SK-N-SH (cell line): Measurements from ENCODE around the gene CAPN5. TPM values are rescaled to one million over a fixed set of nuclear protein-coding genes. Genes with fewer than 3 reads are reported as not detected.

Source experiments
- CTCF ChIA-PET: fragments of 300-600, 350-600 bp; formaldehyde crosslinking; extraction: SDS; loops from one replicate; lab custom pipeline; 2021; lab: Yijun Ruan, JAX
- POLR2A ChIA-PET: fragments of 350-600 bp; sonication (Branson Sonifier 250); formaldehyde crosslinking; extraction: SDS; loops from one replicate; lab custom pipeline; 2020; ENCODE audit warnings: antibody characterized with exemption, inconsistent platforms; lab: Yijun Ruan, JAX
- DNase-seq: peaks from one replicate; pipeline ENCODE4 v3.0.0; 2012
- H2AFZ ChIP-seq: fragments of 200-600 bp; sonication (generic); 2 replicates; pipeline ENCODE4 v1.8.1; 2016; ENCODE audit warnings: antibody characterized with exemption, mild to moderate bottlenecking, low read depth
- H3F3A ChIP-seq: fragments of 200-600 bp; sonication (generic); replicated peaks from 2 replicates; pipeline ENCODE3; 2016; ENCODE audit warnings: antibody characterized with exemption, mild to moderate bottlenecking; ENCODE audit not compliant: insufficient read depth
- H3K27ac ChIP-seq, 2 experiments: fragments of 200-500 bp in 1 of 2; fragments of 200-600 bp in 1 of 2; sonication (Bioruptor generic) in 1 of 2; sonication (generic), shearing (Covaris generic) in 1 of 2; 2 replicates each; pipeline versions ENCODE4 v1.5.1 to v1.6.1; 2014 to 2016; ENCODE audit warnings: low read depth in 2 of 2, inconsistent platforms in 1 of 2, low read length in 1 of 2, mild to moderate bottlenecking in 1 of 2, mixed read lengths in 1 of 2
- H3K27me3 ChIP-seq: fragments of 200-600 bp; sonication (generic), shearing (Covaris generic); 2 replicates; pipeline ENCODE4 v1.6.1; 2016; ENCODE audit warnings: mixed run types; ENCODE audit not compliant: insufficient read depth
- H3K36me3 ChIP-seq, 2 experiments: fragments of 200-500 bp in 1 of 2; fragments of 200-600 bp in 1 of 2; sonication (Bioruptor generic) in 1 of 2; sonication (generic) in 1 of 2; replicated peaks in 1 of 2; 2 replicates each; pipeline versions ENCODE3 to v1.5.1; 2014 to 2016; ENCODE audit warnings: low read length in 1 of 2, mild to moderate bottlenecking in 1 of 2; ENCODE audit not compliant: insufficient read depth in 2 of 2, control insufficient read depth in 1 of 2
- H3K4me1 ChIP-seq, 2 experiments: fragments of 200-500 bp in 1 of 2; fragments of 200-600 bp in 1 of 2; sonication (Bioruptor generic) in 1 of 2; sonication (generic), shearing (Covaris generic) in 1 of 2; 2 replicates each; pipeline versions ENCODE4 v1.5.1 to v1.6.1; 2014 to 2016; ENCODE audit warnings: low read depth in 1 of 2, low read length in 1 of 2, mixed run types in 1 of 2; ENCODE audit not compliant: insufficient read depth in 2 of 2, control insufficient read depth in 1 of 2
- H3K4me2 ChIP-seq: fragments of 200-600 bp; sonication (generic), shearing (Covaris generic); 2 replicates; pipeline ENCODE4 v1.6.1; 2017; ENCODE audit warnings: mixed run types
- H3K4me3 ChIP-seq, 2 experiments: fragments of 200-500 bp in 1 of 2; fragments of 200-600 bp in 1 of 2; sonication (Bioruptor generic) in 1 of 2; sonication (generic), shearing (Covaris generic) in 1 of 2; 2 replicates each; pipeline versions ENCODE4 v1.5.1 to v1.8.1; 2014 to 2016; ENCODE audit warnings: low read depth in 2 of 2, inconsistent platforms in 1 of 2, low read length in 1 of 2, mild to moderate bottlenecking in 1 of 2, mixed read lengths in 1 of 2, moderate library complexity in 1 of 2
- H3K79me2 ChIP-seq: fragments of 200-600 bp; sonication (generic); 2 replicates; pipeline ENCODE4 v1.8.1; 2017; ENCODE audit warnings: mild to moderate bottlenecking; ENCODE audit not compliant: insufficient read depth
- H3K9ac ChIP-seq: fragments of 200-600 bp; sonication (generic); 2 replicates; pipeline ENCODE4 v1.6.1; 2017; ENCODE audit warnings: mixed run types
- H3K9me2 ChIP-seq: fragments of 200-600 bp; sonication (generic); 2 replicates; pipeline ENCODE4 v1.6.1; 2017; ENCODE audit warnings: mixed run types
- H3K9me3 ChIP-seq: fragments of 200-600 bp; sonication (generic); 2 replicates; pipeline ENCODE4 v1.6.1; 2017; ENCODE audit warnings: mixed run types, mild to moderate bottlenecking, moderate library complexity
- H4K20me1 ChIP-seq: fragments of 200-600 bp; sonication (generic); 2 replicates; pipeline ENCODE4 v1.6.1; 2017; ENCODE audit warnings: mild to moderate bottlenecking, mixed run types; ENCODE audit not compliant: insufficient read depth
- CHD2 ChIP-seq: fragments of 150-350 bp; IDR thresholded peaks from 2 replicates; pipeline ENCODE4 v1.6.1; 2018; ENCODE audit warnings: low read length; ENCODE audit not compliant: partially characterized antibody
- ELF1 ChIP-seq: IDR thresholded peaks from 2 replicates; pipeline ENCODE4 v1.4.0; 2012
- EP300 ChIP-seq, 2 experiments: IDR thresholded peaks; 2 replicates each; pipeline versions ENCODE4 v1.4.0 to v1.6.1; 2012; ENCODE audit warnings: borderline replicate concordance in 1 of 2, low read depth in 1 of 2, low read length in 1 of 2
- EZH2phosphoT487 ChIP-seq: fragments of 200-600 bp; sonication (generic); IDR thresholded peaks from 2 replicates; pipeline ENCODE4 v1.6.1; 2017; ENCODE audit warnings: low read depth, mixed run types, mild to moderate bottlenecking, antibody characterized with exemption, moderate library complexity, borderline replicate concordance
- FOXM1 ChIP-seq: IDR thresholded peaks from 2 replicates; pipeline ENCODE4 v1.4.0; 2012; ENCODE audit warnings: low read depth, mild to moderate bottlenecking
- GABPA ChIP-seq: IDR thresholded peaks from 2 replicates; pipeline ENCODE4 v1.4.0; 2012; ENCODE audit warnings: low read depth, mild to moderate bottlenecking
- GATA2 ChIP-seq: sonication (generic); formaldehyde crosslinking; IDR thresholded peaks from 2 replicates; pipeline ENCODE4 v1.5.0; 2020; ENCODE audit warnings: mild to moderate bottlenecking, missing genetic modification reagents
- IRF3 ChIP-seq: fragments of 150-350 bp; IDR thresholded peaks from 2 replicates; pipeline ENCODE4 v1.6.1; 2016; ENCODE audit warnings: mild to moderate bottlenecking, low read depth, low read length
- JUND ChIP-seq: IDR thresholded peaks from 2 replicates; pipeline ENCODE4 v1.4.0; 2012
- MEF2A ChIP-seq: IDR thresholded peaks from 2 replicates; pipeline ENCODE4 v1.4.0; 2012; ENCODE audit warnings: low read depth, borderline replicate concordance
- NFIC ChIP-seq: IDR thresholded peaks from 2 replicates; pipeline ENCODE4 v1.4.0; 2012; ENCODE audit warnings: borderline replicate concordance
- POLR2AphosphoS5 ChIP-seq: IDR thresholded peaks from 2 replicates; pipeline ENCODE4 v1.6.1; 2012; ENCODE audit warnings: low read depth, low read length
- RFX5 ChIP-seq: IDR thresholded peaks from 2 replicates; pipeline ENCODE4 v1.6.1; 2012; ENCODE audit warnings: mild to moderate bottlenecking, improper control_type of control experiment, low read length
- SIN3A ChIP-seq: IDR thresholded peaks from 2 replicates; pipeline ENCODE4 v1.6.1; 2012; ENCODE audit warnings: low read depth, mild to moderate bottlenecking, low read length, moderate library complexity, borderline replicate concordance
- USF2 ChIP-seq: fragments of 150-350 bp; IDR thresholded peaks from 2 replicates; pipeline ENCODE4 v1.6.1; 2017; ENCODE audit warnings: antibody characterized with exemption, low read length, low read depth, borderline replicate concordance
- YY1 ChIP-seq: IDR thresholded peaks from 2 replicates; pipeline ENCODE4 v1.4.0; 2012; ENCODE audit warnings: low read depth, mild to moderate bottlenecking
- ZBTB33 ChIP-seq: IDR thresholded peaks from 2 replicates; pipeline ENCODE4 v1.4.0; 2012; ENCODE audit warnings: low read depth, borderline replicate concordance
- WGBS: methylation state at CpG from one replicate; pipeline ENCODE4 v1.1.6; 2017; ENCODE audit warnings: low lambda C conversion rate; 5-methylcytosine and 5-hydroxymethylcytosine counted together
- polyA plus RNA-seq, 3 experiments: library from polyadenylated mRNA; depleted of rRNA; stranded (reverse); fragments of >200 nt; gene quantifications; 2 replicates each; pipeline ENCODE4 v1.2.3, GENCODE V29; 2012
- TF ChIP-seq, protein P1 (sequence below): IDR thresholded peaks from 2 replicates; pipeline ENCODE4 v1.4.0; 2012; ENCODE audit warnings: low read depth
- TF ChIP-seq, protein P2 (sequence below): IDR thresholded peaks from 2 replicates; pipeline ENCODE4 v1.6.1; 2012; ENCODE audit warnings: mild to moderate bottlenecking, low read depth, low read length, moderate library complexity

The CAPN5 gene
- polyA plus RNA-seq, 1 of the 3 experiments (the other 2 are of a cell fraction) = 33.1 TPM

DNA sequence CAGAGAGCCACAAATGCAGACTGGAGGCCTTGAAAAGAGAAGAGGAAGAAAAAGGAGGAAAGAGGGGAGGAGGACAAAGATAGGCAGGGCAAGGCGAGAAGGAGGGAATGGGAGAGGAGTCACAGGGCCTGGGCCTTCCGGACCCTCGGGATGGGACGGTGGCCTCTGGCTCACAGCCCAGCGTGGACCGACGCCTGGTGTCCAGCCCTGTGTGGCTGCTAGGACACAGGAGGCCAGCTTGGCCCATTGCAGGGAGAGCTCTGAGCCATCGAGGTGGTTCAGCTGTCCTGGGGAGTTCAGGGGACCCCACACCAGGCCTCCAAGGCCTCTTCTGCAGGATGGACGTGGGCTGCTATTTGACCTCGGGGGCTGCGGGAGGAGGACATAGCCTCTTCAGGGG is 70.7 kb downstream of the CAPN5 start:
- no peak overlapping the region for H3K4me3 ChIP-seq
- TF ChIP-seq, protein P1, sequence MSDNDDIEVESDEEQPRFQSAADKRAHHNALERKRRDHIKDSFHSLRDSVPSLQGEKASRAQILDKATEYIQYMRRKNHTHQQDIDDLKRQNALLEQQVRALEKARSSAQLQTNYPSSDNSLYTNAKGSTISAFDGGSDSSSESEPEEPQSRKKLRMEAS = no peak
- TF ChIP-seq, protein P2, sequence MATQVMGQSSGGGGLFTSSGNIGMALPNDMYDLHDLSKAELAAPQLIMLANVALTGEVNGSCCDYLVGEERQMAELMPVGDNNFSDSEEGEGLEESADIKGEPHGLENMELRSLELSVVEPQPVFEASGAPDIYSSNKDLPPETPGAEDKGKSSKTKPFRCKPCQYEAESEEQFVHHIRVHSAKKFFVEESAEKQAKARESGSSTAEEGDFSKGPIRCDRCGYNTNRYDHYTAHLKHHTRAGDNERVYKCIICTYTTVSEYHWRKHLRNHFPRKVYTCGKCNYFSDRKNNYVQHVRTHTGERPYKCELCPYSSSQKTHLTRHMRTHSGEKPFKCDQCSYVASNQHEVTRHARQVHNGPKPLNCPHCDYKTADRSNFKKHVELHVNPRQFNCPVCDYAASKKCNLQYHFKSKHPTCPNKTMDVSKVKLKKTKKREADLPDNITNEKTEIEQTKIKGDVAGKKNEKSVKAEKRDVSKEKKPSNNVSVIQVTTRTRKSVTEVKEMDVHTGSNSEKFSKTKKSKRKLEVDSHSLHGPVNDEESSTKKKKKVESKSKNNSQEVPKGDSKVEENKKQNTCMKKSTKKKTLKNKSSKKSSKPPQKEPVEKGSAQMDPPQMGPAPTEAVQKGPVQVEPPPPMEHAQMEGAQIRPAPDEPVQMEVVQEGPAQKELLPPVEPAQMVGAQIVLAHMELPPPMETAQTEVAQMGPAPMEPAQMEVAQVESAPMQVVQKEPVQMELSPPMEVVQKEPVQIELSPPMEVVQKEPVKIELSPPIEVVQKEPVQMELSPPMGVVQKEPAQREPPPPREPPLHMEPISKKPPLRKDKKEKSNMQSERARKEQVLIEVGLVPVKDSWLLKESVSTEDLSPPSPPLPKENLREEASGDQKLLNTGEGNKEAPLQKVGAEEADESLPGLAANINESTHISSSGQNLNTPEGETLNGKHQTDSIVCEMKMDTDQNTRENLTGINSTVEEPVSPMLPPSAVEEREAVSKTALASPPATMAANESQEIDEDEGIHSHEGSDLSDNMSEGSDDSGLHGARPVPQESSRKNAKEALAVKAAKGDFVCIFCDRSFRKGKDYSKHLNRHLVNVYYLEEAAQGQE = no peak
- TF ChIP-seq NFIC = no peak
- no peak for TF ChIP-seq IRF3
- no peak for TF ChIP-seq GATA2 (CRISPR knock-in tag)
- no peak for TF ChIP-seq USF2
- TF ChIP-seq ELF1 = no peak
- TF ChIP-seq RFX5 = no peak
- H3F3A ChIP-seq = no peaks in the 10 kb centered on the region
- no peaks in the 10 kb centered on the region for H3K27me3 ChIP-seq
- ChIA-PET POLR2A (no interaction called here), CTCF (interaction anchor here (2.4 kb wide), 1 partner anchor 10 kb away, joined by 12 read pairs; no protein-coding TSS in a partner anchor)
- no peaks in the 10 kb centered on the region for H3K9me2 ChIP-seq
- H3K36me3 ChIP-seq = no peaks in the 10 kb centered on the region
- WGBS = 90% methylated on average over 8 of the region's 11 CpGs
- H3K4me2 ChIP-seq = no peak overlapping the region
- no peak overlapping the region for H2AFZ ChIP-seq
- H3K4me1 ChIP-seq = peaks cover 0 to 25% of the 10 kb centered on the region in 2 experiments; a peak in 1 of 4 replicates
- H3K27ac ChIP-seq = no peak overlapping the region
- no peaks in the 10 kb centered on the region for H4K20me1 ChIP-seq
- H3K9me3 ChIP-seq = no peaks in the 10 kb centered on the region
- no peak for DNase-seq
- no peaks in the 10 kb centered on the region for H3K79me2 ChIP-seq
- H3K9ac ChIP-seq = no peak overlapping the region

- WGBS = 98% methylated on average over 17 of the region's 55 CpGs
- H3K9ac ChIP-seq = no peak overlapping the region
- no peaks in the 10 kb centered on the region for H4K20me1 ChIP-seq
- H3K4me2 ChIP-seq = no peak overlapping the region
- no peaks in the 10 kb centered on the region for H3F3A ChIP-seq
- no peaks in the 10 kb centered on the region for H3K9me3 ChIP-seq
- no peaks in the 10 kb centered on the region for H3K79me2 ChIP-seq
- peaks cover 0 to 30% of the 10 kb centered on the region in 2 experiments; a peak in 1 of 4 replicates for H3K4me1 ChIP-seq
- H3K27me3 ChIP-seq = no peaks in the 10 kb centered on the region
- no peak for TF ChIP-seq FOXM1
- TF ChIP-seq JUND = no peak
- TF ChIP-seq MEF2A = no peak
- no peak for TF ChIP-seq YY1
- no peak for TF ChIP-seq SIN3A
- no peak for TF ChIP-seq EP300 (IDR thresholded peaks at IDR 0.05; ENCODE audit: borderline replicate concordance in 1 of 2, low read depth in 1 of 2, low read length in 1 of 2)
- TF ChIP-seq POLR2AphosphoS5 = no peak
- TF ChIP-seq ZBTB33 = no peak
- TF ChIP-seq GABPA = no peak
- no peak for TF ChIP-seq ELF1
- no peak for TF ChIP-seq CHD2
- no peak for TF ChIP-seq EZH2phosphoT487
- H2AFZ ChIP-seq = no peak overlapping the region
- POLR2A ChIA-PET = no interaction called here
- H3K36me3 ChIP-seq = no peaks in the 10 kb centered on the region
- CTCF ChIA-PET = interaction anchor here (1.3 to 4.2 kb wide), 2 partner anchors 11 to 393 kb away, joined by 3 to 30 read pairs; partner anchors contain the start of gene MYO7A
- no peak overlapping the region for H3K4me3 ChIP-seq
- no peaks in the 10 kb centered on the region for H3K9me2 ChIP-seq
- H3K27ac ChIP-seq = no peak overlapping the region
- DNase-seq = no peak
Measured at GRCh38 chr11:77138106-77138649, 71.4 kb downstream of the CAPN5 start.
